Heart left ventricle (tissue), 13 donors: Measurements from ENCODE around the gene CELF6.

Experiments used
- CTCF ChIP-seq, 12 donors: fragments of 200-600 bp; sonication (generic) in 4 of 12; IDR thresholded peaks; one replicate each; pipeline versions ENCODE4 v1.5.0 to v1.8.0; 2018 to 2022; ENCODE audit warnings: antibody characterized with exemption in 12 of 12, mild to moderate bottlenecking in 5 of 12
- POLR2A ChIP-seq, 2 donors: fragments of 450-650 bp; IDR thresholded peaks; one replicate each; pipeline ENCODE4 v1.6.1; 2017; ENCODE audit warnings: antibody characterized with exemption in 2 of 2, mild to moderate bottlenecking in 2 of 2, moderate library complexity in 2 of 2
- donor health status: ischemic (EF 13 %, LVEDD 7.1; RV severe dilation, severe dysfunction).
- donor health status: DM: no; HTN: yes; CAD: no.
- donor health status: DM: no; HTN: no; CAD: no.
- donor health status: ischemic (EF 25% LVEDD 6.9; RV normal size, moderate dysfunction).
- donor health status: ischemic (EF 25% LVEDD 5.7; RV mildly dilated, moderate dysfunction).
- donor health status: ischemic (EF 35%, LVEDD 5.7; RV mildly dilated, moderate dysfunction).
- donor health status: nonischemic (EF 11% LVEDD 7.7; RV severe dilation, severe dysfunction).
- donor health status: DM: yes; HTN: yes; CAD: no.
- donor health status: PGD.
- donor health status: ischemic (EF 29% LVEDD 5.4; RV normal size, mild dysfunction).
- donor health status: nonischemic (EF 23%, LVEDD 6.1; RV moderate dilation, normal function).

- TF ChIP-seq CTCF (IDR thresholded peaks at IDR 0.05) (no peak), POLR2A (IDR thresholded peaks at IDR 0.05) (no peak)
These were observed 83.5 kb downstream of the CELF6 start for GRCh38 chr15:72236381-72237003.
